Neutrophil (primary cell): ENCODE data around the gene RNASE2.

ENCODE experiments used
- H3K27ac ChIP-seq: fragments of 200-600 bp; sonication (generic); 2 replicates; pipeline ENCODE4 v1.5.1; 2016; ENCODE audit warnings: mild to moderate bottlenecking, moderate library complexity
- H3K27me3 ChIP-seq: fragments of 200-600 bp; sonication (generic); 2 replicates; pipeline ENCODE4 v1.6.0; 2016; ENCODE audit warnings: mild to moderate bottlenecking
- H3K36me3 ChIP-seq: fragments of 200-600 bp; sonication (generic); 2 replicates; pipeline ENCODE4 v1.5.1; 2017
- H3K4me1 ChIP-seq, 2 experiments: fragments of 200-600 bp in 1 of 2; sonication (generic) in 1 of 2; 1 replicate in 1 of 2; 2 replicates in 1 of 2; pipeline versions ENCODE4 v1.5.1 to v1.6.1; 2013 to 2016; ENCODE audit warnings: low read depth in 1 of 2, low read length in 1 of 2, mild to moderate bottlenecking in 1 of 2, moderate library complexity in 1 of 2; ENCODE audit not compliant: control insufficient read depth in 1 of 2, insufficient read depth in 1 of 2
- H3K4me3 ChIP-seq, 2 experiments: fragments of 200-600 bp in 1 of 2; sonication (generic) in 1 of 2; 1 replicate in 1 of 2; 2 replicates in 1 of 2; pipeline ENCODE4 v1.5.1; 2013 to 2016; ENCODE audit warnings: low read depth in 1 of 2, low read length in 1 of 2, mild to moderate bottlenecking in 1 of 2, moderate library complexity in 1 of 2
- H3K9me3 ChIP-seq: fragments of 200-600 bp; sonication (generic); 2 replicates; pipeline ENCODE4 v1.5.1; 2016
- TF ChIP-seq, protein P1 (sequence below): fragments of 200-600 bp; sonication (generic); IDR thresholded peaks from 2 replicates; pipeline ENCODE4 v1.5.1; 2016; ENCODE audit warnings: antibody characterized with exemption

The RNASE2 gene

DNA sequence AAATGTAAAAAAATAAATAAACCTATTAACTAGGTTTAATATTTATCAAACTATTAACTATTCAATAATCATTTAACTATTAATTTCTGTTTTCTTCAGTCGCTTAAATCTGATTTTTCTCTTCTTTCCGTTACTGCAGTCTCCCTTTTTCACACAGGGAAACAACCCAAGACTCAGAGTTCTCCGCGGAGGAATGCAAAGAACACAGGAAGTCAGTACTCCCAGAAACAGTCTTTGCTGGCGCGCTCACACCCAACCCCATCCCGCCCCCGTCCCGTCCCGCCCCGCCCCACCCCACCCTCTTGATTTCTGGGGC is 34.1 kb downstream of the RNASE2 start:
- H3K9me3 ChIP-seq, result no peaks in the 10 kb centered on the region
- no peaks in the 10 kb centered on the region for H3K27me3 ChIP-seq
- H3K27ac ChIP-seq, result peak overlapping the region; percentile 81
- peaks cover 8 to 61% of the 10 kb centered on the region in 2 experiments for H3K4me1 ChIP-seq
- peak overlapping the region; percentile 85 to 90 for H3K4me3 ChIP-seq
- peaks cover 26% of the 10 kb centered on the region for H3K36me3 ChIP-seq
- TF ChIP-seq, protein P1, sequence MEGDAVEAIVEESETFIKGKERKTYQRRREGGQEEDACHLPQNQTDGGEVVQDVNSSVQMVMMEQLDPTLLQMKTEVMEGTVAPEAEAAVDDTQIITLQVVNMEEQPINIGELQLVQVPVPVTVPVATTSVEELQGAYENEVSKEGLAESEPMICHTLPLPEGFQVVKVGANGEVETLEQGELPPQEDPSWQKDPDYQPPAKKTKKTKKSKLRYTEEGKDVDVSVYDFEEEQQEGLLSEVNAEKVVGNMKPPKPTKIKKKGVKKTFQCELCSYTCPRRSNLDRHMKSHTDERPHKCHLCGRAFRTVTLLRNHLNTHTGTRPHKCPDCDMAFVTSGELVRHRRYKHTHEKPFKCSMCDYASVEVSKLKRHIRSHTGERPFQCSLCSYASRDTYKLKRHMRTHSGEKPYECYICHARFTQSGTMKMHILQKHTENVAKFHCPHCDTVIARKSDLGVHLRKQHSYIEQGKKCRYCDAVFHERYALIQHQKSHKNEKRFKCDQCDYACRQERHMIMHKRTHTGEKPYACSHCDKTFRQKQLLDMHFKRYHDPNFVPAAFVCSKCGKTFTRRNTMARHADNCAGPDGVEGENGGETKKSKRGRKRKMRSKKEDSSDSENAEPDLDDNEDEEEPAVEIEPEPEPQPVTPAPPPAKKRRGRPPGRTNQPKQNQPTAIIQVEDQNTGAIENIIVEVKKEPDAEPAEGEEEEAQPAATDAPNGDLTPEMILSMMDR, result no peak

DNA sequence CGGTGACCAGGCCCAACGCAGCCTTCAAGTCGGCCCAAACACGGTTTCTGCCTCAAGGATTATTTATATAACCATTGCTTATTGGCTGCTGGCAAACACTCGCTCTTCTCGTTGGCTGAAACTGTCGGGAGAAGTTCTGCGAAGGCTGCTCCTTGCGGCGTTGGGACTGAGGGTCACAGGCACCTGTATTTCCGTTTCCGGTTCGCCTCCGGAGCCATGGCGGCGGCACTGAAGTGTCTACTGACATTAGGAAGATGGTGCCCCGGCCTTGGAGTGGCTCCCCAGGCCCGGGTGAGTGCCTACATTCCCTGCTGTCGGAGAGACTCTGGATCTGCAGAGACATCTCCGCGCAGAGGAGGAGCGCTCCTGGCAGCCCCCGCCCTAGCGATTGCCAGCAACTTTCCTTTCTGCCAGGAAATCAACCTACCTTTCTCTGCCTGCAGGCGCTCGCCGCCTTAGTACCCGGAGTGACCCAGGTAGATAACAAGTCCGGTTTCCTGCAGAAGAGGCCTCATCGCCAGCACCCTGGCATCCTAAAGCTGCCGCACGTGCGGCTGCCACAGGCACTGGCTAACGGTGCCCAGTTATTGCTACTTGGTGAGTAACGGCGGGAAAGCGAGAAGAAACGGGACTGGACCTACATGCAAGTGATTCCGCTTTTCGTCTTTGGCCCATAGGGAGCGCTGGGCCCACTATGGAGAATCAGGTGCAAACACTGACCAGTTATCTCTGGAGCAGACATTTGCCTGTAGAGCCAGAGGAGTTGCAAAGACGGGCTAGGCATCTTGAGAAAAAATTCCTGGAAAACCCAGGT is 34.7 kb downstream of the RNASE2 start, which contains the start of gene METTL17:
Gene METTL17 (plus strand): TSS at position 194 of the 814 bp plus-strand sequence. CDS start 23 bp downstream, at position 217.
- TF ChIP-seq, protein P1, result no peak
- Histone ChIP-seq H3K27ac (peak within 1 kb of the TSS; percentile 81), H3K27me3 (no peaks in the 10 kb centered on the region), H3K4me1 (peaks cover 8 to 56% of the 10 kb centered on the region in 2 experiments), H3K9me3 (no peaks in the 10 kb centered on the region), H3K36me3 (peaks cover 31% of the 10 kb centered on the region), H3K4me3 (peak within 1 kb of the TSS; percentile 85 to 90)

DNA sequence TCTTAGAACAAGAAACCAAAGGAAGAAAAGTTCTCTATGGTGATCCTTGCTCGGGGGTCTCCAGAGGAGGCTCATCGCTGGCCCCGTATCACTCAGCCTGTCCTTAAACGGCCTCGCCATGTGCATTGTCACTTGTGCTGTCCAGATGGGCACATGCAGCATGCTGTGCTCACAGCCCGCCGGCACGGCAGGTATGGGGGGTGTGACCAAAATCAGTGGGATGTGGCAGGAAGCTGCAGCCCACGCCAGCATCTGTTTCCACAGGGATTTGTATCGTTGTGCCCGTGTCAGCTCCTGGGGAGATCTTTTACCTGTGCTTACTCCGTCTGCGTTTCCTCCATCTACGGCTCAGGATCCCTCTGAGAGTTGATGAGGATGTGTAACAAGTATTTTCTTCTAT is 41.2 kb downstream of the RNASE2 start:
- Histone ChIP-seq H3K4me1 (no peaks in the 10 kb centered on the region), H3K27ac (no peak overlapping the region), H3K36me3 (peaks cover 61% of the 10 kb centered on the region), H3K27me3 (no peaks in the 10 kb centered on the region), H3K4me3 (no peak overlapping the region), H3K9me3 (no peaks in the 10 kb centered on the region)
- TF ChIP-seq, protein P1, result no peak

DNA sequence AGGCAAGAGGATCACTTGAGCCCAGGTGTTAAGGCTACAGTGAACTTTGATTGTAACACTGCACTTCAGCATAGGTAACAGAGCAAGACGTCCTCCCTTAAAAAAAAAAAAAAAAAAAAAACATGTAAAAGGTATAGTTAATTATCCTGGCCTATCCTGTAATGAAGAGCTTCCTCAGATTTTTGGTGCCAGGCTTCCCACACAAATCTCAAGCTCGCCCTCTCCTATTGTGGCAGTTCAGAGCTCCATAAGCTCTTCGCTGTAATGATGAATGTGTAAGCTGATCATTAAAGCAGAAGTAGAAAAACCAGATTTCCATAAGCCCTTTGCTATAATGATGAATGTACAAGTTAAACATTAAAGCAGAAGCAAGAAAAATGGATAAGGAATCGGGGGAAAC is 41.8 kb downstream of the RNASE2 start:
- no peaks in the 10 kb centered on the region for H3K9me3 ChIP-seq
- H3K4me1 ChIP-seq, result no peaks in the 10 kb centered on the region
- TF ChIP-seq, protein P1, result no peak
- H3K4me3 ChIP-seq, result no peak overlapping the region
- H3K27ac ChIP-seq, result no peak overlapping the region
- H3K36me3 ChIP-seq, result peaks cover 58% of the 10 kb centered on the region
- no peaks in the 10 kb centered on the region for H3K27me3 ChIP-seq

DNA sequence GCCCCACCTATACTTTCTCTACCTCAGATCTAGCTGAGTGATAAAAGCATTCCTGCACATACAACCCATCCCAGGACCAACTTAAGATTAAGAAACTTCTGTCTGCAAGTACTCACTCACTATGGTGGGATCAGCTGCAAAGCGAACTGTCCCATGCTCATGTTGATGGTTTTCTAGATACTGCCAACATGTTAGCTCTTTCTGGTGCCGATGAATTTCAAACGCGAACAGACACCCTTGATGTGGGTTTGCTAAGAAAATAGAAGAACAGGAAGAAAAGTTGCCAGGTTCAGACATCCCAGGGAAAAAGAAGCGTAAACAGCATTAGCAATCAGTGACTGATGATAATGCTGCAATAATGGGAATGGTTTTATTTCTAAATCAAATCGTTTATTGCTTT is 42.3 kb downstream of the RNASE2 start:
- Histone ChIP-seq H3K9me3 (no peaks in the 10 kb centered on the region), H3K4me3 (no peak overlapping the region), H3K27me3 (no peaks in the 10 kb centered on the region), H3K36me3 (peaks cover 54% of the 10 kb centered on the region), H3K27ac (no peak overlapping the region), H3K4me1 (no peaks in the 10 kb centered on the region)
- TF ChIP-seq, protein P1, result no peak
